ENCODE measurements around the gene ZNF20.

ZNF20 gene

GRCh38 chr19:12140545-12141404, 625 bp upstream of the ZNF20 start:
- POLR2A ChIA-PET: interaction anchor here (1.2 kb wide), 1 partner anchor 152 kb away, joined by 5 read pairs; no protein-coding TSS in a partner anchor
- peak; percentile 81 for DNase-seq (ENCODE audit: extremely low spot score)
- CTCF ChIA-PET: interaction anchor here (0.6 to 3.5 kb wide), 34 partner anchors 9 to 441 kb away, joined by 3 to 68 read pairs (median 4); partner anchors contain the start of genes ZNF433, ZNF440, ZNF442 and ZNF491
- TF ChIP-seq CTCF (IDR thresholded peaks at IDR 0.05; ENCODE audit: control extremely low read depth, extremely low read depth, low read depth, missing control alignments): peak; percentile 92

- ChIA-PET CTCF (interaction anchor here (0.9 to 3.5 kb wide), 4 partner anchors 30 to 217 kb away, joined by 3 to 40 read pairs (median 8); partner anchors contain the start of gene ZNF700), POLR2A (no interaction called here)
- DNase-seq (ENCODE audit: extremely low spot score): no peak
- TF ChIP-seq CTCF (IDR thresholded peaks at IDR 0.05; ENCODE audit: control extremely low read depth, extremely low read depth, low read depth, missing control alignments): no peak
Measured at GRCh38 chr19:12139269-12139668, 881 bp downstream of the ZNF20 start.

- peak; percentile 25 for TF ChIP-seq CTCF (IDR thresholded peaks at IDR 0.05; ENCODE audit: control extremely low read depth, extremely low read depth, low read depth, missing control alignments)
- POLR2A ChIA-PET: interaction anchor here (0.6 kb wide), 1 partner anchor 703 kb away, joined by 3 read pairs; no protein-coding TSS in a partner anchor
- CTCF ChIA-PET: interaction anchor here (0.9 to 2.7 kb wide), 8 partner anchors 47 to 300 kb away, joined by 3 to 20 read pairs (median 4); no protein-coding TSS in a partner anchor
- no peak for DNase-seq (ENCODE audit: extremely low spot score)
Measured at GRCh38 chr19:12137221-12137940, 2.8 kb downstream of the ZNF20 start.

GRCh38 chr19:12133069-12133468, 7.1 kb downstream of the ZNF20 start:
- DNase-seq (ENCODE audit: extremely low spot score): no peak
- CTCF ChIA-PET: interaction anchor here (1.0 to 1.2 kb wide), 2 partner anchors 42 to 335 kb away, joined by 4 to 6 read pairs; partner anchors contain the start of gene ZNF491
- no peak for TF ChIP-seq CTCF (IDR thresholded peaks at IDR 0.05; ENCODE audit: control extremely low read depth, extremely low read depth, low read depth, missing control alignments)
- POLR2A ChIA-PET: no interaction called here

GRCh38 chr19:12126707-12127106, 13.4 kb downstream of the ZNF20 start:
- TF ChIP-seq CTCF (IDR thresholded peaks at IDR 0.05; ENCODE audit: control extremely low read depth, extremely low read depth, low read depth, missing control alignments): peak; percentile 15
- POLR2A ChIA-PET: no interaction called here
- CTCF ChIA-PET: interaction anchor here (0.7 to 1.4 kb wide), 3 partner anchors 15 to 60 kb away, joined by 3 to 5 read pairs (median 3); no protein-coding TSS in a partner anchor
- no peak for DNase-seq (ENCODE audit: extremely low spot score)

All from GM10248 (cell line).